Measurements from ENCODE around the gene SH2D5.

SH2D5 gene

GRCh38 chr1:20710469-20711284, 21.8 kb downstream of the SH2D5 start:
- Histone ChIP-seq H3K4me3 (ENCODE audit: low read depth, low read length) (no peak overlapping the region), H3K27me3 (ENCODE audit: control insufficient read depth, insufficient read depth, low read length) (no peaks in the 10 kb centered on the region), H3K9me3 (ENCODE audit: control insufficient read depth, insufficient read depth, low read length) (no peaks in the 10 kb centered on the region), H3K9ac (ENCODE audit: low read depth, low read length) (no peak overlapping the region), H3K36me3 (ENCODE audit: control insufficient read depth, insufficient read depth, low read length) (peaks cover 20% of the 10 kb centered on the region), H3K27ac (ENCODE audit: low read depth, low read length) (no peak overlapping the region), H3K4me1 (ENCODE audit: control insufficient read depth, insufficient read depth, low read length) (no peaks in the 10 kb centered on the region)

DNA sequence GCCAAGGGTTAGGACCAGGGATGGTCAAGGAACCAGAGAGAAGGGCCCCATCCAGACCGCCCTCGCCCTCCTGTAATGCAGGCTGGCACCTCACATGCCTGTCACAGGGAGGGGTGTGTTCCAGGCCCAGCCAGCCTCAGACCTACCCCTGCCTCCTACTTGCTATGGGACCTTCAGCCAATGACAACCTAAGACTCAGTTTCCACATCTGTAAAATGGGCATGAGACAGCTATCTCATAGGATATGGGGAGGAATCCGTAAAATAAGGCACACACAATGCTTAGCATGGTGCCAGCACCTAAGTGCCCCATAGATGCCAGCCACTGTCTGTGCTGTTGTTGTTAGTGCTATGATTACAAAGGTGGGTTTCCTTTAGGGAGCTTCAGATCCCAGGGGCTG, 22.6 kb downstream of the SH2D5 start:
- peaks cover 20% of the 10 kb centered on the region for H3K36me3 ChIP-seq (ENCODE audit: control insufficient read depth, insufficient read depth, low read length)
- no peak overlapping the region for H3K9ac ChIP-seq (ENCODE audit: low read depth, low read length)
- no peaks in the 10 kb centered on the region for H3K27me3 ChIP-seq (ENCODE audit: control insufficient read depth, insufficient read depth, low read length)
- no peaks in the 10 kb centered on the region for H3K9me3 ChIP-seq (ENCODE audit: control insufficient read depth, insufficient read depth, low read length)
- H3K4me3 ChIP-seq (ENCODE audit: low read depth, low read length), result no peak overlapping the region
- no peak overlapping the region for H3K27ac ChIP-seq (ENCODE audit: low read depth, low read length)
- H3K4me1 ChIP-seq (ENCODE audit: control insufficient read depth, insufficient read depth, low read length), result no peaks in the 10 kb centered on the region

- H3K36me3 ChIP-seq (ENCODE audit: control insufficient read depth, insufficient read depth, low read length), result peaks cover 20% of the 10 kb centered on the region
- H3K4me3 ChIP-seq (ENCODE audit: low read depth, low read length), result no peak overlapping the region
- no peak overlapping the region for H3K27ac ChIP-seq (ENCODE audit: low read depth, low read length)
- no peaks in the 10 kb centered on the region for H3K4me1 ChIP-seq (ENCODE audit: control insufficient read depth, insufficient read depth, low read length)
- no peak overlapping the region for H3K9ac ChIP-seq (ENCODE audit: low read depth, low read length)
- no peaks in the 10 kb centered on the region for H3K27me3 ChIP-seq (ENCODE audit: control insufficient read depth, insufficient read depth, low read length)
- H3K9me3 ChIP-seq (ENCODE audit: control insufficient read depth, insufficient read depth, low read length), result no peaks in the 10 kb centered on the region
These were observed 23.6 kb downstream of the SH2D5 start for GRCh38 chr1:20708891-20709290.

- no peak overlapping the region for H3K27ac ChIP-seq (ENCODE audit: low read depth, low read length)
- H3K9me3 ChIP-seq (ENCODE audit: control insufficient read depth, insufficient read depth, low read length), result no peaks in the 10 kb centered on the region
- H3K36me3 ChIP-seq (ENCODE audit: control insufficient read depth, insufficient read depth, low read length), result peaks cover 20% of the 10 kb centered on the region
- no peak overlapping the region for H3K9ac ChIP-seq (ENCODE audit: low read depth, low read length)
- H3K27me3 ChIP-seq (ENCODE audit: control insufficient read depth, insufficient read depth, low read length), result no peaks in the 10 kb centered on the region
- H3K4me1 ChIP-seq (ENCODE audit: control insufficient read depth, insufficient read depth, low read length), result no peaks in the 10 kb centered on the region
- H3K4me3 ChIP-seq (ENCODE audit: low read depth, low read length), result no peak overlapping the region
These were observed 24.4 kb downstream of the SH2D5 start for GRCh38 chr1:20708057-20708456.

DNA sequence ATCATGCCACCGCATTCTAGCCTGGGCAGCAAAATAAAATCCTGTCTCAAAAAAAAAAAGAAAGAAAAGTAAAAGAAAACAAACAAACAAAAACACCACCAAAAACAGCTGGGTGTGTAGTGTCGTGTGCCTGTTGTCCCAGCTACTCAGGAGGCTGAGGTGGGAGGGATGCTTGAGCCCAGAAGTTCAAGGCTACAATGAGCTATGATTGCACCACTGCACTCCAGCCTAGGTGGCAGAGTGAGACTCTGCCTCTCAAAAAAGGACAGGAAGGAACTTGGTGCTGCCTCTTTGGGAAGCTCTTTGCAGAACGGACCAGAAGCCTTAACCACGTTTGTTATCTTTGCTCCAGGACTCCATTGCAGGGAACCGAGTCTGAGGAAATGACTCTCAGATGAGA, 25.7 kb downstream of the SH2D5 start:
- H3K27ac ChIP-seq (ENCODE audit: low read depth, low read length), result no peak overlapping the region
- no peak overlapping the region for H3K4me3 ChIP-seq (ENCODE audit: low read depth, low read length)
- peaks cover 20% of the 10 kb centered on the region for H3K36me3 ChIP-seq (ENCODE audit: control insufficient read depth, insufficient read depth, low read length)
- H3K27me3 ChIP-seq (ENCODE audit: control insufficient read depth, insufficient read depth, low read length), result no peaks in the 10 kb centered on the region
- H3K4me1 ChIP-seq (ENCODE audit: control insufficient read depth, insufficient read depth, low read length), result no peaks in the 10 kb centered on the region
- no peaks in the 10 kb centered on the region for H3K9me3 ChIP-seq (ENCODE audit: control insufficient read depth, insufficient read depth, low read length)
- no peak overlapping the region for H3K9ac ChIP-seq (ENCODE audit: low read depth, low read length)

DNA sequence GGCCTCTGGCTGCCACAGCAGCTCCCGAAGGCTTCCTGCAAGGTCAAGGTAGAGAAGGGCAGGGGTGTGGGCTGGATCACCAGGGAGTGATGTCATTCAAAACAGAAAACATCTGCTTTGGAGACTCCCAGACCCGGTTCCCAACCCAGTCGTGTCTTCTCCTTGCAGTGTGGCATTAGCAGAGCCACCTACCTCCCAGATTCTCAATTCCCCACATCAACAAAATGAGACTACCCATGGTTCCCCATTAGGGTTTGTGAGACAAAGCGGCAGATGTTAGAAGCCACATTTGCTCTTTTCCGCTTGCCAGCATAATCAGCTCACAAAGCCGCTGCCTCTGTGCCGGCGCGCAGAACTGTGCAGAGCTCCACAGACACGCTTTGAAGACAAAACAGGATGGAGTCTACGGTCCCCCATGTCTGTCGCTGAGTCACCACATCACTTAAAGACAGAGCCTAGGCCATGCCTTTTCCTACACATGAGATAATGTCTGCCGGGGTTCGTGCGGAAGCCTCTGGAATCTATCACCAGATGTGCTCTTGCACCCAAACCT, 27.2 kb downstream of the SH2D5 start:
- Histone ChIP-seq H3K4me3 (ENCODE audit: low read depth, low read length) (no peak overlapping the region), H3K9ac (ENCODE audit: low read depth, low read length) (no peak overlapping the region), H3K27ac (ENCODE audit: low read depth, low read length) (no peak overlapping the region), H3K4me1 (ENCODE audit: control insufficient read depth, insufficient read depth, low read length) (no peaks in the 10 kb centered on the region), H3K9me3 (ENCODE audit: control insufficient read depth, insufficient read depth, low read length) (no peaks in the 10 kb centered on the region), H3K36me3 (ENCODE audit: control insufficient read depth, insufficient read depth, low read length) (peaks cover 17% of the 10 kb centered on the region), H3K27me3 (ENCODE audit: control insufficient read depth, insufficient read depth, low read length) (no peaks in the 10 kb centered on the region)

GRCh38 chr1:20704390-20705202, 27.9 kb downstream of the SH2D5 start:
- Histone ChIP-seq H3K4me3 (ENCODE audit: low read depth, low read length) (no peak overlapping the region), H3K9me3 (ENCODE audit: control insufficient read depth, insufficient read depth, low read length) (no peaks in the 10 kb centered on the region), H3K27ac (ENCODE audit: low read depth, low read length) (no peak overlapping the region), H3K27me3 (ENCODE audit: control insufficient read depth, insufficient read depth, low read length) (no peaks in the 10 kb centered on the region), H3K4me1 (ENCODE audit: control insufficient read depth, insufficient read depth, low read length) (no peaks in the 10 kb centered on the region), H3K9ac (ENCODE audit: low read depth, low read length) (no peak overlapping the region), H3K36me3 (ENCODE audit: control insufficient read depth, insufficient read depth, low read length) (peaks cover 16% of the 10 kb centered on the region)

DNA sequence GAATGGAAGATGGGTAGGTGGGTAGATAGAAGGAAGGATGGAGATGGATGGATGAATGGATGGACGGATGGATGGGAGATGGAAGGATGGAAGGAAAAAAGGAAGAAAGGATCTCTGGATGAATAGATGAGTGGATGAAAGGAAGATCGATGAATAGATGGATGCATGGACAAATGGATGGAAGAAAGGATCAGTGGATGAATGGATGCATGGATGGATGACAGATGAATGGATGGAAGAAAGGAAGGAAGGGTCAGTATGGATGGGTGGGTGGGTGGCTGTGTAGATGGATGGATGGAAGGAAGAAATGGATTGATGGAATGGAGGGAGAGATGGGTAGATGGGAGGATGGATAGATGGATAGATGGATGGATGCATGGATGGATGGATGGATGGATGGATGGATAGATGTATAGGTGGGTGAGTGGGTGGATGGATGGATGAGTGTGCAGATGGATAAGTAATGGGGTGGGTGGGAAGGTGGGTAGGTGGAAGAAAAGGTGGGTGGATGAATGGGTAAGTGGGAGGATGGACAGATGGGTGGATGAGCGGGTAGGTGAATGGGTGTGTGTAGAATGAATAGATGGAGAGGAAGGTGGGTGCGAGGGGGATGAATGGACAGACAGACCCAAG, 29.3 kb downstream of the SH2D5 start:
- no peaks in the 10 kb centered on the region for H3K9me3 ChIP-seq (ENCODE audit: control insufficient read depth, insufficient read depth, low read length)
- H3K4me1 ChIP-seq (ENCODE audit: control insufficient read depth, insufficient read depth, low read length), result no peaks in the 10 kb centered on the region
- no peaks in the 10 kb centered on the region for H3K27me3 ChIP-seq (ENCODE audit: control insufficient read depth, insufficient read depth, low read length)
- no peak overlapping the region for H3K9ac ChIP-seq (ENCODE audit: low read depth, low read length)
- peaks cover 3% of the 10 kb centered on the region; the same call in 1 of the 2 replicates for H3K36me3 ChIP-seq (ENCODE audit: control insufficient read depth, insufficient read depth, low read length)
- H3K4me3 ChIP-seq (ENCODE audit: low read depth, low read length), result no peak overlapping the region
- H3K27ac ChIP-seq (ENCODE audit: low read depth, low read length), result no peak overlapping the region

- H3K36me3 ChIP-seq (ENCODE audit: control insufficient read depth, insufficient read depth, low read length), result peaks cover 3% of the 10 kb centered on the region; the same call in 1 of the 2 replicates
- H3K27me3 ChIP-seq (ENCODE audit: control insufficient read depth, insufficient read depth, low read length), result no peaks in the 10 kb centered on the region
- 0 out of 2 replicates have a peak, but pooled peaks cover 3% of the 10 kb centered on the region for H3K4me1 ChIP-seq (ENCODE audit: control insufficient read depth, insufficient read depth, low read length)
- no peak overlapping the region for H3K4me3 ChIP-seq (ENCODE audit: low read depth, low read length)
- H3K27ac ChIP-seq (ENCODE audit: low read depth, low read length), result no peak overlapping the region
- H3K9me3 ChIP-seq (ENCODE audit: control insufficient read depth, insufficient read depth, low read length), result no peaks in the 10 kb centered on the region
- H3K9ac ChIP-seq (ENCODE audit: low read depth, low read length), result no peak overlapping the region
These were observed 30.1 kb downstream of the SH2D5 start for GRCh38 chr1:20702416-20702815.

DNA sequence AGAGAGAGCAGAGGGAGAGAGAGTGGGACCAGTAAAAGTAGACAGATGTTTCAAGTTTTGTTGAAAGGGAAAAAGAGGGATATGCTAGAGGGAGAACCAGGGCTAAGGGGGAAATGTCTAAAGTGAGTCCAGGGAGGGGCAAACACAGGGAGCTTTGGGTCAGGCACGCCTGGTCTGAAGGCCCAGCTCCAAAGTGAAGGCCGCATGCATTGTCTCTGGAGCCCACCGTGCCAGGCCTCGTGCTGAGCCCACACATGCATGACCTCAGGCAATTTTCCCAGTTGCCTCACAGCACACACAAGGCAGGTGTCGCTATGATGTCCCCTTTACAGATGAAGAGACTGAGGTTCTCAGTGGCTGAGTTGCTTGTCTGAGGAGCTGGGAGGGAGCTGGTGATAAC, 30.7 kb downstream of the SH2D5 start:
- H3K4me1 ChIP-seq (ENCODE audit: control insufficient read depth, insufficient read depth, low read length), result peaks cover 8% of the 10 kb centered on the region
- no peaks in the 10 kb centered on the region for H3K9me3 ChIP-seq (ENCODE audit: control insufficient read depth, insufficient read depth, low read length)
- no peaks in the 10 kb centered on the region; the same call in 1 of the 2 replicates for H3K36me3 ChIP-seq (ENCODE audit: control insufficient read depth, insufficient read depth, low read length)
- no peak overlapping the region for H3K9ac ChIP-seq (ENCODE audit: low read depth, low read length)
- no peak overlapping the region for H3K27ac ChIP-seq (ENCODE audit: low read depth, low read length)
- H3K4me3 ChIP-seq (ENCODE audit: low read depth, low read length), result no peak overlapping the region
- H3K27me3 ChIP-seq (ENCODE audit: control insufficient read depth, insufficient read depth, low read length), result no peaks in the 10 kb centered on the region
